Lower leg skin (tissue), 3 donors: ENCODE results near the gene KLF5.

ENCODE experiments used
- POLR2A ChIP-seq, 2 donors: fragments of 450-650 bp; IDR thresholded peaks; one replicate each; pipeline ENCODE4 v1.6.1; 2016 to 2017; ENCODE audit warnings: antibody characterized with exemption in 2 of 2, mild to moderate bottlenecking in 1 of 2, moderate library complexity in 1 of 2
- TF ChIP-seq, protein P1 (sequence below), 3 donors: fragments of 450-650 bp; IDR thresholded peaks; one replicate each; pipeline ENCODE4 v1.5.1; 2016; ENCODE audit warnings: antibody characterized with exemption in 3 of 3, mild to moderate bottlenecking in 3 of 3, moderate library complexity in 2 of 3

DNA sequence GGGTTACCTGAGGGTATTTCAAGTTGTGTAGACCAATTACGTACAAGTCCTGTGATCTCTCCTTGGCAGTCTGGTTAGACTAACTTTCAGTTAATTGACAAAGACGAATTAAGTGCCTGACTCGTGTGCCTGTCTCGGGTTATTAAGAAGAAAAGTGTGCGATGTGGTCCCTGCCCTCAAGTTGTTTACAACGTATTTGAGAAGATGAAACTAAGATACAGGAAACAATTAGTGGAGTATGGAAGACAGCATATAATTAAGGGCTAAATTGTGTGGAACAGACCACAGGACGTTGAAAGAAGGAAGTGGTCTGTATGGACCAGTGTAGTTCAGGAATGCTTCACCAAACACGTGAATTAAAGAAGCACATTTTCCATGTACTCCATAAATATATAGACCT, 49.2 kb downstream of the KLF5 start:
- TF ChIP-seq, protein P1, sequence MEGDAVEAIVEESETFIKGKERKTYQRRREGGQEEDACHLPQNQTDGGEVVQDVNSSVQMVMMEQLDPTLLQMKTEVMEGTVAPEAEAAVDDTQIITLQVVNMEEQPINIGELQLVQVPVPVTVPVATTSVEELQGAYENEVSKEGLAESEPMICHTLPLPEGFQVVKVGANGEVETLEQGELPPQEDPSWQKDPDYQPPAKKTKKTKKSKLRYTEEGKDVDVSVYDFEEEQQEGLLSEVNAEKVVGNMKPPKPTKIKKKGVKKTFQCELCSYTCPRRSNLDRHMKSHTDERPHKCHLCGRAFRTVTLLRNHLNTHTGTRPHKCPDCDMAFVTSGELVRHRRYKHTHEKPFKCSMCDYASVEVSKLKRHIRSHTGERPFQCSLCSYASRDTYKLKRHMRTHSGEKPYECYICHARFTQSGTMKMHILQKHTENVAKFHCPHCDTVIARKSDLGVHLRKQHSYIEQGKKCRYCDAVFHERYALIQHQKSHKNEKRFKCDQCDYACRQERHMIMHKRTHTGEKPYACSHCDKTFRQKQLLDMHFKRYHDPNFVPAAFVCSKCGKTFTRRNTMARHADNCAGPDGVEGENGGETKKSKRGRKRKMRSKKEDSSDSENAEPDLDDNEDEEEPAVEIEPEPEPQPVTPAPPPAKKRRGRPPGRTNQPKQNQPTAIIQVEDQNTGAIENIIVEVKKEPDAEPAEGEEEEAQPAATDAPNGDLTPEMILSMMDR (IDR thresholded peaks at IDR 0.05): no peak
- no peak for TF ChIP-seq POLR2A (IDR thresholded peaks at IDR 0.05)
